AG10803 (cell line): ENCODE results near the gene ZNF722.
"Not testable (repeated sequence)": the region's sequence is repeated elsewhere in the genome, so short reads cannot be mapped to it uniquely, and the experiment has no call there.

Experiments
- DNase-seq: peaks from one replicate; pipeline ENCODE4 v3.0.0; 2010; ENCODE audit warnings: low read depth
- H3K4me3 ChIP-seq: 2 replicates; pipeline ENCODE4 v1.5.1; 2011; ENCODE audit warnings: mild to moderate bottlenecking, low read length, control low read depth
- TF ChIP-seq, protein P1 (sequence below): conservative IDR thresholded peaks from 2 replicates; pipeline ENCODE4 v1.5.1; 2011; ENCODE audit warnings: mild to moderate bottlenecking, low read length, control low read depth, inconsistent platforms

ZNF722 gene

DNA sequence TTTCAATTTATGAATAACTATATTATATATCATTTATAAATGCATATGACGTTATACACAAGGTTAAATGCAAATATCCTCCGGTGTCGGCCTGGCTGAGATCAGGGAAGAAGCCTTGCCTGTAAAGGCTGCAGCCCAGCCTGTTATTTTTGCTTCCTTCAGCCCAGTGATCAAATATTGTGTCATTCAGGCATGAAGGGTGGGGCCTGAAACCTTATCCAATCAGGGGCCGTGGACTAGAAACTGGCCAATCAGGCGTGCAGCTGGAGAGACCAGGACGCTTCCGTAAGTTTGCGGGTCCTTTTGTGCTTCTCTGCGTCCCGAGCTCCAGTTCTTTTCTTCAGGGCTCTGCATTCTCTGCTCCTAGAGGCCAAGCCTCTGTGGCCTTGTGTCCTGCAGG, at the start of gene ZNF722:
Gene ZNF722, plus strand, starts transcription at position 301 of the 400 bp plus-strand sequence. CDS start 113 bp downstream, outside the sequence.
- TF ChIP-seq, protein P1, sequence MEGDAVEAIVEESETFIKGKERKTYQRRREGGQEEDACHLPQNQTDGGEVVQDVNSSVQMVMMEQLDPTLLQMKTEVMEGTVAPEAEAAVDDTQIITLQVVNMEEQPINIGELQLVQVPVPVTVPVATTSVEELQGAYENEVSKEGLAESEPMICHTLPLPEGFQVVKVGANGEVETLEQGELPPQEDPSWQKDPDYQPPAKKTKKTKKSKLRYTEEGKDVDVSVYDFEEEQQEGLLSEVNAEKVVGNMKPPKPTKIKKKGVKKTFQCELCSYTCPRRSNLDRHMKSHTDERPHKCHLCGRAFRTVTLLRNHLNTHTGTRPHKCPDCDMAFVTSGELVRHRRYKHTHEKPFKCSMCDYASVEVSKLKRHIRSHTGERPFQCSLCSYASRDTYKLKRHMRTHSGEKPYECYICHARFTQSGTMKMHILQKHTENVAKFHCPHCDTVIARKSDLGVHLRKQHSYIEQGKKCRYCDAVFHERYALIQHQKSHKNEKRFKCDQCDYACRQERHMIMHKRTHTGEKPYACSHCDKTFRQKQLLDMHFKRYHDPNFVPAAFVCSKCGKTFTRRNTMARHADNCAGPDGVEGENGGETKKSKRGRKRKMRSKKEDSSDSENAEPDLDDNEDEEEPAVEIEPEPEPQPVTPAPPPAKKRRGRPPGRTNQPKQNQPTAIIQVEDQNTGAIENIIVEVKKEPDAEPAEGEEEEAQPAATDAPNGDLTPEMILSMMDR = no peak
- no peak within 1 kb of the TSS for H3K4me3 ChIP-seq

DNA sequence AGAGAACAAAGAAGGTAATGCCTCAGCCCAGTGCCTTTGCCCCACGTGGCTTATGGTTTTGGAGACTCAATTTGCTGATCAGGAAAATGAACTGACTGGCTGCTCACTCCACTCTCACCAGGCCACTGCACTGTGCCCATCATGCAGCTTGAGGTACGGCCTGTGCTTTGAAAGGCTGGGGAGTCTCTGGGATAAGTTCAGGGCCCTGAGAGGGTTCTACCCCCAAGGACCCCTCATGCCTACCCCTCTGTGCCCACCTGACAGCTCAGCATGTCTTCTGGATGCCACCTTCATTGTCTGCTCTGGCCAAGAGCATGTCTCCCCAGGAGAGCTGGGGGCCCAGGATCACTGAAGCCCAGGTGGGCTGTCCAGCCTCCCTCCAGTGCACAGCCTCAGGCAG, 45.5 kb upstream of the ZNF722 start:
- no peak for DNase-seq
- TF ChIP-seq, protein P1 = no peak
- H3K4me3 ChIP-seq = no peak overlapping the region

More for the DNA sequence above, at the start of gene ZNF722:
- DNase-seq = no peak

DNA sequence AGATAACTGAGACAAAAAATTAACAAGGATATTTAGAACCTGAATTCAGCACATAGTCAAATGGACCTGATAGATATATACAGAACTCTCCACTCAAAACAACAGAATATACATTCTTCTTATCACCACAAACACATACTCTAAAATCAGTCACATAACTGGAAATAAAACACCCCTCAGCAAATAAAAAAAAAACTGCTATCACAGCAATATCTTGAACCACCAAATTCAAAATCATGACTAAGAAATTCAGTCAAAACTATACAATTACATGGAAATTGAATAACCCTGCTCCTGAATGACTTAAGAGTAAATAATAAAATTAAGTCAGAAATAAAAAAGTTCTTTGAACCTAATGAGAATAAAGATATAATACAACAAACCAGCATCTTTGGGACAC, 30.0 kb upstream of the ZNF722 start:
- no peak for DNase-seq
- TF ChIP-seq, protein P1 = no peak
- no peak overlapping the region for H3K4me3 ChIP-seq

DNA sequence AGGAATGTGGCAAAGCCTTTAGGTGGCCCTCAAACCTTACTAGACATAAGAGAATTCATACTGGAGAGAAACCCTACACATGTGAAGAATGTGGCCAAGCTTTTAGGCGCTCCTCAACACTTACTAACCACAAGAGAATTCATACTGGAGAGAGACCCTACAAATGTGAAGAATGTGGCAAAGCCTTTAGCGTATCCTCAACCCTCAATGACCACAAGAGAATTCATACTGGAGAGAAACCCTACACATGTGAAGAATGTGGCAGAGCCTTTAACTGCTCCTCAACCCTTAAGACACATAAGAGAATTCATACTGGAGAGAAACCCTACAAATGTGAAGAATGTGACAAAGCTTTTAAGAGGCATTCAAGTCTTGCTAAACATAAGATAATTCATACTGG, 16.8 kb downstream of the ZNF722 start:
- H3K4me3 ChIP-seq, DNase-seq: not testable (repeated sequence)

DNA sequence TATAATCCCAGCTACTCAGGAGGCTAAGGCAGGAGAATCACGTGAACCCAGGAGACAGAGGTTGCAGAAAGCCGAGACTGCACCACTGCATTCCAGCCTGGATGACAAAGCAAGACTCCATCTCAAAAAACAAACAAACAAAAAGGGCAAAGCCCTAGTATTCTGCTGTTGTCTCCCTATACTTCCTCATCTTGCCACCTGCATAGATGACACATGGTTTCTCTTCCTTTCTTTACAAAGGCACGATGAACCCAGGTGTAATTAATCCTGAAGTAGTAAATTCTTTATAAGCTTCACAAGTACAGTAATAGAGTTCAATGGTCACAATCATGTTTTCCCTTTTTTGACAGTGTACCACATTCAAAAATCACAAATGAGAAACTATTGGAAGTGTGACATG, 36.7 kb downstream of the ZNF722 start:
- DNase-seq = no peak
- TF ChIP-seq, protein P1 = no peak
- H3K4me3 ChIP-seq = no peak overlapping the region

DNA sequence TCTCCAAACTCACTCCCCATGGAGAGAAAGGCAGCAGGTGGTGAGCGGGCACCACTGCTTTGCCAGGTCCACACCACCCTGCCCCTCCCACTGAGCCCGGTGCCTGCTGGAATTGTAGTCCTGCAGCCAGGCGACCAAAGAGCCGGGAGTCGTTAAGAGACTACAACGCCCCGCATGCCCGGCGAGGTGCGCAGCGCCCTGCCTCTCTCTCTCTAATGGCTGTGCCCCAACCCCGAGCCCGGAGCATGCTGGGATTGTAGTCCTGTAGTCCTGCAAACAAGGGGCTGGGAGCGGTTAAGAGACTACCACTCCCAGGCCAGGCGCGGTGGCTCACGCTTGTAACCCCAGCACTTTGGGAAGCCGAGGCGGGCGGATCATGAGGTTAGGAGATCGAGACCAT, 38.4 kb downstream of the ZNF722 start:
- DNase-seq = no peak
- TF ChIP-seq, protein P1 = no peak
- no peak overlapping the region for H3K4me3 ChIP-seq

DNA sequence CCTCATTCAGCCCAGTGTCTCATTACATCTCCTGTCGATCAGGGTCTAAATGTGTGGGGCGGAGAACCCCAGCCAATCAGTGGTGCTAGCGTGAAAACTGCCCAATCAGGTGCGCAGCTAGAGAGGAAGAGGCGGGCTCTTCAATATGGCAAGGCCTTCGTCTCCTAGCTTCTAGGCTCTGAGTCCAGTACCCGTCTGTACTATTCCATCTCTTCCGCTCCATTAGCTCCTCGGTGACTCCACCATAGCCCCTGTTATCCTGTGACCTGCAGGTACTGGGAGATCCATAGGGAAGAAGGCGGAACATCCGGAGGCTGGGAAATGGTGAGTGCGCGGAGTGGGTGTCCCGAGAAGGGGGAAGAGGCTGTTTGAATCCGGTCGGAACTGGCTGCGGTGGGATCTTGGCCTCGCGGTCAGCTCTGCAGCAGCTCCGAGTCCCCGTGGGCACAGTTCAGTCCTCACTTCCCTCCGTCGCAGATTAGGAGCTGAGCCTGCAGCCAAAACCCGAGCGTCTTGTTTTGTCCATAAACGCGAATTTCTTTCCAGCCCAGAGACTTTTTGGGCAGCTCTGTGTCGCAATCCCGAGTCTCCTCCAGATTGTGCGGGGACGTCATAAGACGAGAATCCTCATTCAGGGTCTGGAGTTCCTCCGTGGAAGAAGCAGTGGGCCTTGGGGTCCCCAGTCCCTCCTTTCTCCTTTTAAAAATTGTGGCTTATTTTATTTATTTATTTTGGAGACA, 46.8 kb downstream of the ZNF722 start, which contains the start of gene ZNF727:
Gene ZNF727, plus strand, starts transcription at position 134 of the 740 bp plus-strand sequence. Its CDS starts 188 bp downstream, at position 322.
- no peak within 1 kb of the TSS for H3K4me3 ChIP-seq
- TF ChIP-seq, protein P1 = no peak
- no peak for DNase-seq
